GM19455 (cell line): Measurements from ENCODE around the gene COL27A1.

Experiments
- ATAC-seq: cut with Tn5 transposase; IDR thresholded peaks from one replicate; pipeline ENCODE4 v1.9.1; 2021; ENCODE audit not compliant: unreplicated experiment

COL27A1 gene

GRCh38 chr9:114281473-114282103 is 126.3 kb downstream of the COL27A1 start:
- ATAC-seq, result no peak

GRCh38 chr9:114282104-114282485 is 126.8 kb downstream of the COL27A1 start:
- no peak for ATAC-seq

GRCh38 chr9:114282507-114282906 is 127.2 kb downstream of the COL27A1 start:
- ATAC-seq, result no peak

GRCh38 chr9:114282926-114283325 is 127.6 kb downstream of the COL27A1 start:
- ATAC-seq, result no peak

GRCh38 chr9:114283551-114284111 is 128.3 kb downstream of the COL27A1 start:
- ATAC-seq, result no peak

GRCh38 chr9:114284316-114285060 is 129.2 kb downstream of the COL27A1 start:
- ATAC-seq, result no peak

- no peak for ATAC-seq
These were observed 130.0 kb downstream of the COL27A1 start for GRCh38 chr9:114285166-114285867.

- ATAC-seq, result no peak
These were observed 130.9 kb downstream of the COL27A1 start for GRCh38 chr9:114286146-114286679.

- no peak for ATAC-seq
These were observed 131.8 kb downstream of the COL27A1 start for GRCh38 chr9:114287001-114287762.

- ATAC-seq, result no peak
These were observed 132.4 kb downstream of the COL27A1 start for GRCh38 chr9:114287763-114288192.

GRCh38 chr9:114288193-114289091 is 133.1 kb downstream of the COL27A1 start:
- no peak for ATAC-seq

- ATAC-seq, result no peak
These were observed 133.8 kb downstream of the COL27A1 start for GRCh38 chr9:114289106-114289505.

- ATAC-seq, result no peak
These were observed 134.5 kb downstream of the COL27A1 start for GRCh38 chr9:114289571-114290481.

GRCh38 chr9:114290561-114290986 is 135.2 kb downstream of the COL27A1 start:
- no peak for ATAC-seq

- no peak for ATAC-seq
These were observed 135.7 kb downstream of the COL27A1 start for GRCh38 chr9:114291064-114291474.

- no peak for ATAC-seq
These were observed 136.7 kb downstream of the COL27A1 start for GRCh38 chr9:114291886-114292590.

- ATAC-seq, result no peak
These were observed 139.3 kb downstream of the COL27A1 start for GRCh38 chr9:114294664-114295063.

- no peak for ATAC-seq
These were observed 141.0 kb downstream of the COL27A1 start for GRCh38 chr9:114296338-114296737.
